Motor neuron (in vitro differentiated cells): Measurements from ENCODE around the gene NAA38. TPM values are rescaled to one million over a fixed set of nuclear protein-coding genes. Genes with fewer than 3 reads are reported as not detected.

ENCODE experiments used
- ATAC-seq, 8 experiments: fragments of 200-7000 bp; cut with Tn5 transposase; replicated peaks in 6 of 8; 2 replicates each; pipeline ENCODE4 v1.8.0; 2021; ENCODE audit warnings: mild to moderate bottlenecking in 8 of 8, moderate library complexity in 8 of 8
- H3K27ac ChIP-seq, 2 donors: fragments of 250-450 bp; sonication (Bioruptor Pico); 2 replicates each; pipeline ENCODE4 v1.9.0; 2021; ENCODE audit warnings: antibody characterized with exemption in 2 of 2, mild to moderate bottlenecking in 2 of 2, moderate library complexity in 1 of 2
- H3K4me1 ChIP-seq, 2 donors: fragments of 250-450 bp; sonication (Bioruptor Pico); replicated peaks in 1 of 2; 2 replicates each; pipeline ENCODE4 v1.6.1; 2021; ENCODE audit warnings: antibody characterized with exemption in 2 of 2, mild to moderate bottlenecking in 2 of 2, moderate library complexity in 1 of 2
- H3K4me3 ChIP-seq, 5 donors: fragments of 250-450 bp; sonication (Bioruptor Pico); 2 replicates each; pipeline ENCODE4 v1.9.0; 2021; ENCODE audit warnings: antibody characterized with exemption in 5 of 5, mild to moderate bottlenecking in 5 of 5, moderate library complexity in 4 of 5
- WGBS, 10 experiments: fragments of 450-650 bp; shearing (Covaris generic); methylation state at CpG; one replicate each; pipeline ENCODE4 v1.0.0; 2022; 5-methylcytosine and 5-hydroxymethylcytosine counted together
- in situ Hi-C, 9 experiments: fragments of 400-800 bp; cut with MboI; loops; one replicate each; pipeline ENCODE4 v1.15.0; 2021; ENCODE audit warnings: low sequenced_read_pairs in 9 of 9, low pct_unique_long_range_greater_than_20kb in 2 of 9; ENCODE audit not compliant: unreplicated experiment in 9 of 9
- total RNA-seq, 8 experiments: library from RNA; unstranded; fragments of 300-600 nt; gene quantifications; 2 replicates each; pipeline versions ENCODE4 v1.2.3 to v1.2.4, GENCODE V29; 2022

The NAA38 gene, protein sequence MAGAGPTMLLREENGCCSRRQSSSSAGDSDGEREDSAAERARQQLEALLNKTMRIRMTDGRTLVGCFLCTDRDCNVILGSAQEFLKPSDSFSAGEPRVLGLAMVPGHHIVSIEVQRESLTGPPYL
- 100 to 1,000 TPM; 105 to 221 (median 145) TPM for total RNA-seq

- in situ Hi-C loops: no loop called here
- ATAC-seq: peak; percentile 75 to 87 (median 82)
- WGBS, 10 experiments: 0 to 16% (median 0%) methylated on average over 1 to 22 of the region's 64 CpGs; no CpG with 5 or more reads in 1 of the 10 experiments
- Histone ChIP-seq H3K27ac (peak within 1 kb of the TSS; percentile 92 to 97), H3K4me1 (peaks cover 31 to 40% of the 10 kb centered on the region in 2 donors), H3K4me3 (peak within 1 kb of the TSS; percentile 42 to 63 (median 52))
Observed at GRCh38 chr17:7856811-7857712, at the start of gene NAA38. Gene NAA38 (minus strand): TSS chr17:7857559. CDS start chr17:7857463, 96 bp downstream.

GRCh38 chr17:7903154-7904103 is 46.1 kb upstream of the NAA38 start:
- WGBS, 10 experiments: 32 to 100% (median 74%) methylated on average over 1 to 13 of the region's 22 CpGs; no CpG with 5 or more reads in 1 of the 10 experiments
- in situ Hi-C loops: no loop called here
- no peak overlapping the region for H3K4me3 ChIP-seq
- ATAC-seq: no peak
- H3K27ac ChIP-seq: no peak overlapping the region
- no peaks in the 10 kb centered on the region for H3K4me1 ChIP-seq

DNA sequence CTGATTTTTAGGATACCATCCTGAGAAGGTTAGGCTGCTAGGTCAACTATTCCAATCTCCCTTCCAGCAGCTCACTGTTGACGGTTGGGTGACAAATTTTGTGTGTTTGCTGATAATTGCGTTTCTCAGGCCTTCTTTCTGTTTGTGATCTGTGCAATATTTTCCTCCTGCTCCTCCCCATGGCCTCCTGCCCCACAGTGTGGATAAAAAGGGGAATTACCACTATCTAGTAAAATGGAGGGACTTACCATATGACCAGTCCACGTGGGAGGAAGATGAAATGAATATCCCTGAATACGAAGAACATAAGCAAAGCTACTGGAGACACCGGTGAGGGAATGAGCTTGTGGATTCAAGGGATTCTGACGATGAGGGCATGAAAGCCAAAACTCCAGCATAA is 40.4 kb upstream of the NAA38 start:
- 49 to 90% (median 75%) methylated on average over 2 to 6 of the region's 6 CpGs for WGBS, 10 experiments
- Histone ChIP-seq H3K4me1 (no peaks in the 10 kb centered on the region), H3K4me3 (no peak overlapping the region), H3K27ac (no peak overlapping the region)
- in situ Hi-C loops: no loop called here
- ATAC-seq: peak in 7 of 8 experiments; percentile 32 to 96 (median 69)

DNA sequence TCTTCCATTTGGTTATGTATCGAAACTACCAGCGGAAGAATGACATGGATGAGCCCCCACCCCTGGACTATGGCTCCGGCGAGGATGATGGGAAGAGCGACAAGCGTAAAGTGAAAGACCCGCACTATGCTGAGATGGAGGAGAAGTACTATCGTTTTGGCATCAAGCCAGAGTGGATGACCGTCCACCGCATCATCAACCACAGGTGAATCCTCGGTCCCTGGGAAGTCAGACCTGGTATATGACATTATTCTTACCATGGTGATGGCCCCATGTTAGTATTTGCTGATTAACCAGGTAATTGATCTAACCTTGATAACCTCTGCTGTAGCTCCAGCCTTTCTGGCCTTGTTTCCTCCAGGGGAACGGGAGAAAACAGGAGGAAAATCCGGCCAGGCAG is 39.7 kb upstream of the NAA38 start:
- Histone ChIP-seq H3K4me3 (no peak overlapping the region), H3K27ac (no peak overlapping the region), H3K4me1 (no peaks in the 10 kb centered on the region)
- 80 to 100% (median 94%) methylated on average over 2 to 11 of the region's 13 CpGs; no CpG with 5 or more reads in 2 of the 10 experiments for WGBS, 10 experiments
- no peak for ATAC-seq
- in situ Hi-C loops: no loop called here

DNA sequence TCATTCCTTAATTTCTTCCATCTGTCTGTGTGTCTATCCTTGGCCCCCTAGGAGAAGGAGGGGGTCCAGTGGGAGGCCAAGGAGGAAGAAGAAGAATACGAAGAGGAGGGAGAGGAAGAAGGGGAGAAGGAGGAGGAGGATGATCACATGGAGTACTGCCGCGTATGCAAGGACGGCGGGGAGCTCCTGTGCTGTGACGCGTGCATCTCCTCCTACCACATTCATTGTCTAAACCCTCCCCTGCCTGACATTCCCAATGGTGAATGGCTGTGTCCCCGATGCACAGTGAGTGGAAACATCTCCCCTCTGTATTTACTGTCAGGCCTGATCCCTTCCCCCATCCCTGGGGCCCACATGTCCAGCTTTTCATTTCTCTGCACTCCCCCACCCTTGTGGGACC is 37.5 kb upstream of the NAA38 start:
- WGBS, 10 experiments: 93 to 100% (median 100%) methylated on average over 2 to 5 of the region's 8 CpGs; no CpG with 5 or more reads in 7 of the 10 experiments
- no peak overlapping the region for H3K27ac ChIP-seq
- no peak overlapping the region for H3K4me3 ChIP-seq
- peaks cover 2% of the 10 kb centered on the region in 2 donors for H3K4me1 ChIP-seq
- ATAC-seq: no peak
- in situ Hi-C loops: no loop called here

DNA sequence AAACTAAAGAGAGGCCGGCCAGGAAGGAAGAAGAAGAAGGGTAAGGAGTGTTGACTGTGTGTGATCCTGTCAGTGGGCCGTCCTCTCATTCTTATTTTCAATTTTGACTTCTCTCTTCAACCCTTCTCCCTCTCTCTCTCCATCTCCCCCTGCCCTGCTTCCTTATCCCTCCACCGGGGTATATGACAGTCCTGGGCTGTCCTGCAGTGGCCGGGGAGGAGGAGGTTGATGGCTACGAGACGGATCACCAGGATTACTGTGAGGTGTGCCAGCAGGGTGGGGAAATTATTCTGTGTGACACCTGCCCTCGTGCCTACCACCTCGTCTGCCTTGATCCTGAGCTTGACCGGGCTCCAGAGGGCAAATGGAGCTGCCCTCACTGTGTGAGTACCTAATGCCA is 36.9 kb upstream of the NAA38 start:
- in situ Hi-C loops: no loop called here
- 73 to 100% (median 91%) methylated on average over 1 to 4 of the region's 9 CpGs; no CpG with 5 or more reads in 4 of the 10 experiments for WGBS, 10 experiments
- Histone ChIP-seq H3K27ac (no peak overlapping the region), H3K4me1 (peaks cover 8 to 9% of the 10 kb centered on the region in 2 donors), H3K4me3 (no peak overlapping the region)
- ATAC-seq: no peak

DNA sequence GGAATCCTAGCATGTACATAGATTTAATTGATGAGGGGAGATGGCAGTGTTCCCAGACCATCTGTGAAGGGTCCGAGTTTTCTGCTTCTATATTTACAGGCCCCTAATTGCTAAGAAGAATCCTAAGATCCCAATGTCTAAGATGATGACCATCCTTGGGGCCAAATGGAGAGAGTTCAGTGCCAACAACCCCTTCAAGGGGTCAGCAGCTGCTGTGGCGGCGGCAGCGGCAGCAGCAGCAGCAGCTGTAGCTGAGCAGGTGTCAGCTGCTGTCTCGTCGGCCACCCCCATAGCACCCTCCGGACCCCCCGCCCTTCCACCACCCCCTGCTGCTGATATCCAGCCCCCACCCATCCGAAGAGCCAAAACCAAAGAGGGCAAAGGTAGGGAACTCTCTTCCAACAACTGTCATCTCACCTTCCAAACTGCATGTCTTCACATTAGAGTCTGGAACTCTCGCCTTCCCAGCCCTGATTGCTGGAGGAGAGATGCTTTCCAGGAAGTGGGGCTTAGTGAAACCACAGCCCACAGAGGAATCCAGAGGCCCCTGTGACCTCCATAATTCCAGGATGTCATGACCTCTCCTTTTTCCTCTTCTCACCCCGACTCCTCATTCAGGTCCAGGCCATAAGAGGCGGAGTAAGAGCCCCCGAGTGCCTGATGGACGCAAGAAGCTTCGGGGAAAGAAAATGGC is 36.0 kb upstream of the NAA38 start:
- WGBS, 10 experiments: 67 to 100% (median 83%) methylated on average over 1 to 6 of the region's 15 CpGs; no CpG with 5 or more reads in 1 of the 10 experiments
- in situ Hi-C loops: no loop called here
- Histone ChIP-seq H3K4me3 (no peak overlapping the region), H3K27ac (no peak overlapping the region), H3K4me1 (peaks cover 17 to 18% of the 10 kb centered on the region in 2 donors)
- ATAC-seq: no peak

DNA sequence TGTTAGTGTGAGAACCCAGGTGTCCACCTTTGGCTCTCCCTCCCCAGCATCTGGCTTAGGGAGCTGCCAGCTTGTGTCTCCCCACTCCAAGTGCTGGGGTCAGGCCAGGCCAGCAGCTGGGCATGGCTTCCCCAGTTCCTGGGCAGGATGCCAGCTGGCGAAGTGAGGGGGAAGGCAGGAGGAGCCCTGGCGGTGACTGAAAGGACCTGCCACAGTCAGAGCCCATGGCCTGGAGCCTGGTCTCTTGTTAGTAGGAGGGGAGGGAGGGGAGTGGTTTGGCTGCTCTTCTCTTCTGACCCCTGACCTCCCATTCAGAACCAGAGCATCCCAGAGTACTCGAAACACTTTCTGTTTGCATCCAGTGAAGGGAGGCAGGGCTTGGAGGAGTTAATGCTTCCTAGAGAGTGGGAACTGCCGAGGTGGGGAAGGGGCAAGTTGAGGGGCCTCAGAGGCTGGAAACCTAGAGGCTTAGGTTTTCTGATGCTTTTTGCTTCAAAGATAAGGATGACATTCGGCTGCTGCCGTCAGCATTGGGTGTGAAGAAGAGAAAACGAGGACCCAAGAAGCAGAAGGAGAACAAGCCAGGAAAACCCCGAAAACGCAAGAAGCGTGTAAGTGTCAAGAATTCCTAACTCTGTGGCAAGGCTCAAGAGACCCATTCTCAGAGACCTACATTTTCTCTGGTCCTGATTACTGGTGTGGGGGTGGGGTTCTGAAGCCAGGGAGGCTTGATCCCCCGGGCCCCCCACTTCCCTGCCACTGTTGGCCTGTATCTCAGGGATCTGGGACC is 32.0 kb upstream of the NAA38 start:
- peak in 5 of 8 experiments; percentile 2 to 36 (median 15) for ATAC-seq
- WGBS, 10 experiments: 10 to 84% (median 44%) methylated on average over 2 to 9 of the region's 11 CpGs; no CpG with 5 or more reads in 3 of the 10 experiments
- in situ Hi-C loops: no loop called here
- Histone ChIP-seq H3K4me3 (peak overlapping the region in 1 of 5 donors; percentile 96), H3K4me1 (peaks cover 20 to 22% of the 10 kb centered on the region in 2 donors), H3K27ac (peak overlapping the region; percentile 81 to 82)

DNA sequence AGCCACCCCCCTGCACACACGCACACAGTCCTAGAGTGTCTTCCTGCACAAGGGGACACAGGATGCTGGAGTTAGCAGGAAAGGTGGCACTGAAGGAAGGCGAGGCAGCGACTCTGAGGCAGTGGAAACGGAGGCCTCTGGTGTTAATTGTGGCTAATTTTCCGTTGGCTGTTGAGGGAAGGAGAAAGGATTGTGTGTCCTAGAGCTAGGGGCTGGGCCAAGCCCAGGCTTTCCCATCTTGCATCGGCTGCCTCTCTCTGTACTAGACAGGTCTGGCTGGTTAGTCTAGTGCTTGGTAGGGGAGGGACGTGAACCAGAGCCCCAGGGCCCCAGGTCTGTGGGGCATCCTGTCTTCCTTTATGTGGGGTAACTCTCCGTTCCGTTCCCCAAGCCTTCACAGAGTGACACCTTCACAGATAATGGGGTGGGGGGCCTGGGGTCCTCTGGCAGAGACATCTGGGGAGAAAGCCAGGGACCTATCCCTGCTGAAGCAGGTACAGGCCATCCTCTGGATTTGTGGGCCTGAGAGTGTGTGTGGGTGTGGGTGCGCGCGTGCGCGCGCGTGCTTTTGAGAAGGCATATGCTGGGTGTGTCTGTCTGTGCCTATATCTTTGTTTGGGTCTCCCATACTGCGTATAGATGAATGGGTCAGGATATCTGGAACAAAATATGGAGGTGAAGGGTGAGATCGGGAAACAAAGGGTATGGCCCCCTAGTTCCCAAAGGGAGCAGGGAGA is 31.0 kb upstream of the NAA38 start, which contains the start of gene CHD3:
CHD3 (plus strand) TSS at position 606 of the 737 bp plus-strand sequence. CDS start 212 bp downstream, outside the sequence.
- in situ Hi-C loops: no loop called here
- H3K27ac ChIP-seq: peak within 1 kb of the TSS; percentile 81 to 82
- ATAC-seq: peak in 3 of 8 experiments; percentile 2 to 3 (median 2)
- peak within 1 kb of the TSS; percentile 51 to 99 (median 93) for H3K4me3 ChIP-seq
- H3K4me1 ChIP-seq: peaks cover 22 to 24% of the 10 kb centered on the region in 2 donors
- 8 to 100% (median 63%) methylated on average over 2 to 14 of the region's 18 CpGs; no CpG with 5 or more reads in 2 of the 10 experiments for WGBS, 10 experiments

DNA sequence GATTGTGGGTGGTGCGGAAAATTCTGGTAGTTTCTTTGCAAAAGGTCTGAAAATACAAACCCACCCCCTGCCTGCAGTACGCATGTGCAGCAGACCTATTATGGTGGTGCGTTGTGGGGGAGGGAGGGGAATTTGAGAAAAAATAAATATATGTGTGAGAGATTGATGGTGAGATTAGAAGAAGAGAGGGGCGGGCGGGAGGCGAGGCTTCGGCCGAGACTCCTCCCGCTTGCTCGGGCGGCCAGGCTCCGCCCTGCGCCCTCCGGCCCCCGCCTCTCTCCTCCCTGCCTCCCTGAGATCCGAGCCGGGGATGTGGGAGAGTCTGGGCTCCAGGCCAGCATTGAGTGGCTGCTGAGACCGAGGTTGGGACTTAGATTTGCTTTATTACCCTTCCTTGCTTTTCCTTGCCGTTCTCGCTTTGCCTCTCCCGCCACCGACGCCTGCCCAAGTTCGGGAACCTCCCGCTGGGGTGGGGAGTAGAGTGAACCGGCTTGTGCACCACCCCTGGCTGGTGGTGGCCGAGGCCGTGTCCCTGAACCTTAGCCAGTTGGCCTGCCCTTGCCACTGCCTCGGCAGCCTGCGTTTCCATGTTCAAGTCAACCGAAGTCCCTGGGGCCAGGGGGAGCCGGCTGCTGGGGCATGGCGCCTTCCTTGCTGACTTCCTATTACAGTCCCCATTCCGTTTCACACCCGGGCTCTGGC is 30.3 kb upstream of the NAA38 start:
- peak overlapping the region; percentile 84 to 99 for H3K27ac ChIP-seq
- peak; percentile 68 to 81 (median 76) for ATAC-seq
- peaks cover 26 to 31% of the 10 kb centered on the region in 2 donors for H3K4me1 ChIP-seq
- in situ Hi-C loops: no loop called here
- 0 to 11% (median 0%) methylated on average over 1 to 9 of the region's 35 CpGs; no CpG with 5 or more reads in 2 of the 10 experiments for WGBS, 10 experiments
- peak overlapping the region; percentile 51 to 99 (median 93) for H3K4me3 ChIP-seq
